B cell (primary cell): ENCODE measurements around the gene NDUFS6. TPM values are rescaled to one million over a fixed set of nuclear protein-coding genes. Genes with fewer than 3 reads are reported as not detected.

ENCODE experiments used
- ATAC-seq: fragments of 200-7000 bp; cut with Tn5 transposase; one replicate; pipeline ENCODE4 v1.10.0; 2021; ENCODE audit warnings: low read depth, mild to moderate bottlenecking, moderate number of reproducible peaks, moderate library complexity
- CTCF ChIA-PET: fragments of 350-600 bp; sonication (Branson Sonifier 250); formaldehyde crosslinking; loops from one replicate; lab custom pipeline; 2021; ENCODE audit warnings: antibody characterized with exemption, inconsistent platforms; lab: Charles Lee
- POLR2A ChIA-PET: fragments of 350-600 bp; sonication (Branson Sonifier 250); formaldehyde crosslinking; loops from one replicate; lab custom pipeline; 2021; ENCODE audit warnings: antibody characterized with exemption; lab: Charles Lee
- DNase-seq: peaks from one replicate; pipeline ENCODE4 v3.0.0; 2013
- H2AFZ ChIP-seq: 2 replicates; pipeline ENCODE4 v1.6.1; 2012; ENCODE audit warnings: mild to moderate bottlenecking, low read depth, low read length; ENCODE audit not compliant: insufficient read depth, poor library complexity, severe bottlenecking
- H3K27ac ChIP-seq, 2 donors: 1 replicate in 1 of 2; 2 replicates in 1 of 2; pipeline ENCODE4 v1.5.1; 2012 to 2013; ENCODE audit warnings: low read length in 2 of 2, mild to moderate bottlenecking in 2 of 2, moderate library complexity in 1 of 2
- H3K27me3 ChIP-seq, 4 experiments: fragments of 200-600 bp in 1 of 4; sonication (generic) in 1 of 4; replicated peaks in 1 of 4; 1 replicate in 2 of 4; 2 replicates in 2 of 4; pipeline versions ENCODE4 v1.6.1 to v1.7.0; 2013 to 2016; ENCODE audit warnings: low read length in 3 of 4, mild to moderate bottlenecking in 2 of 4, mixed read lengths in 1 of 4, moderate library complexity in 1 of 4; ENCODE audit not compliant: insufficient read depth in 4 of 4, control insufficient read depth in 3 of 4; ENCODE audit errors: control extremely low read depth in 1 of 4
- H3K36me3 ChIP-seq, 2 experiments: replicated peaks in 1 of 2; 1 replicate in 1 of 2; 2 replicates in 1 of 2; pipeline versions ENCODE4 v1.6.1 to v1.7.1; 2013; ENCODE audit warnings: low read length in 1 of 2; ENCODE audit not compliant: insufficient read depth in 2 of 2, control insufficient read depth in 1 of 2; ENCODE audit errors: control extremely low read depth in 1 of 2, extremely low read depth in 1 of 2
- H3K4me1 ChIP-seq, 2 donors: fragments of 200-600 bp in 1 of 2; sonication (generic) in 1 of 2; 1 replicate in 1 of 2; 2 replicates in 1 of 2; pipeline versions ENCODE4 v1.5.1 to v1.6.1; 2013 to 2017; ENCODE audit warnings: low read length in 2 of 2; ENCODE audit not compliant: control insufficient read depth in 2 of 2, insufficient read depth in 2 of 2
- H3K4me2 ChIP-seq: replicated peaks from 2 replicates; pipeline ENCODE3; 2012; ENCODE audit warnings: mild to moderate bottlenecking, low read depth, low read length; ENCODE audit not compliant: poor library complexity, severe bottlenecking
- H3K4me3 ChIP-seq, 5 experiments: fragments of 200-600 bp in 1 of 5; sonication (generic) in 1 of 5; 1 replicate in 3 of 5; 2 replicates in 2 of 5; pipeline versions ENCODE4 v1.5.1 to v1.7.0; 2011 to 2016; ENCODE audit warnings: low read length in 4 of 5, mild to moderate bottlenecking in 4 of 5, low read depth in 2 of 5, control low read depth in 1 of 5, moderate library complexity in 1 of 5; ENCODE audit not compliant: insufficient read depth in 1 of 5; ENCODE audit errors: control extremely low read depth in 1 of 5, extremely low read depth in 1 of 5
- H3K79me2 ChIP-seq: fragments of 200-600 bp; sonication (generic); one replicate; pipeline ENCODE4 v1.6.0; 2016; ENCODE audit warnings: low read length; ENCODE audit not compliant: control insufficient read depth, insufficient read depth
- H3K9ac ChIP-seq: fragments of 200-600 bp; sonication (generic); 2 replicates; pipeline ENCODE4 v1.6.1; 2017; ENCODE audit warnings: mild to moderate bottlenecking, low read length, moderate library complexity
- H3K9me3 ChIP-seq, 3 donors: one replicate each; pipeline versions ENCODE4 v1.6.1 to v1.7.1; 2013; ENCODE audit warnings: low read length in 2 of 3; ENCODE audit not compliant: control insufficient read depth in 2 of 3, insufficient read depth in 1 of 3; ENCODE audit errors: control extremely low read depth in 1 of 3
- H4K20me1 ChIP-seq: 2 replicates; pipeline ENCODE4 v1.6.0; 2012; ENCODE audit warnings: mild to moderate bottlenecking, low read length; ENCODE audit not compliant: insufficient read depth, control insufficient read depth, poor library complexity, severe bottlenecking
- H3K27ac Mint-ChIP-seq: one replicate; pipeline ENCODE4 v1.8.0; 2021; ENCODE audit warnings: mixed read lengths
- H3K27me3 Mint-ChIP-seq: one replicate; pipeline ENCODE4 v1.8.0; 2021; ENCODE audit warnings: mixed read lengths
- H3K4me1 Mint-ChIP-seq: one replicate; pipeline ENCODE4 v1.8.0; 2021; ENCODE audit warnings: mixed read lengths
- H3K4me3 Mint-ChIP-seq: one replicate; pipeline ENCODE4 v1.8.0; 2021; ENCODE audit warnings: mixed read lengths
- H3K9me3 Mint-ChIP-seq: one replicate; pipeline ENCODE4 v1.8.0; 2022; ENCODE audit warnings: mixed read lengths; ENCODE audit not compliant: insufficient read depth
- CTCF ChIP-seq: fragments of 200-600 bp; IDR thresholded peaks from one replicate; pipeline ENCODE4 v1.8.0; 2022; ENCODE audit warnings: antibody characterized with exemption, mild to moderate bottlenecking
- EZH2 ChIP-seq: IDR thresholded peaks from 2 replicates; pipeline ENCODE4 v1.6.1; 2012; ENCODE audit warnings: borderline replicate concordance, low read depth, mild to moderate bottlenecking, moderate library complexity, low read length; ENCODE audit not compliant: insufficient read depth, poor library complexity, severe bottlenecking
- WGBS: methylation state at CpG from one replicate; pipeline ENCODE4 v1.1.5; 2013; ENCODE audit warnings: missing lambda C conversion rate; ENCODE audit not compliant: insufficient coverage; 5-methylcytosine and 5-hydroxymethylcytosine counted together
- intact Hi-C: fragments of 100-400 bp; cut with micrococcal nuclease; formaldehyde crosslinking; loops from one replicate; pipeline ENCODE4 v1.10.0; 2022
- polyA plus RNA-seq: library from polyadenylated mRNA; depleted of rRNA; stranded (reverse); fragments of >200 nt; gene quantifications from 2 replicates; pipeline ENCODE4 v1.2.3, GENCODE V29; 2012
- total RNA-seq, 2 donors: library from RNA; stranded (reverse); fragments of 120-200 nt in 1 of 2; gene quantifications; 1 replicate in 1 of 2; 2 replicates in 1 of 2; pipeline versions ENCODE4 v1.2.3 to v1.2.4, GENCODE V29; 2013 to 2022

NDUFS6 gene
- total and polyA plus RNA-seq, 2 donors (not counting 1 experiment from before 2014, with no cell fraction given): 16.9 to 18.0 TPM

DNA sequence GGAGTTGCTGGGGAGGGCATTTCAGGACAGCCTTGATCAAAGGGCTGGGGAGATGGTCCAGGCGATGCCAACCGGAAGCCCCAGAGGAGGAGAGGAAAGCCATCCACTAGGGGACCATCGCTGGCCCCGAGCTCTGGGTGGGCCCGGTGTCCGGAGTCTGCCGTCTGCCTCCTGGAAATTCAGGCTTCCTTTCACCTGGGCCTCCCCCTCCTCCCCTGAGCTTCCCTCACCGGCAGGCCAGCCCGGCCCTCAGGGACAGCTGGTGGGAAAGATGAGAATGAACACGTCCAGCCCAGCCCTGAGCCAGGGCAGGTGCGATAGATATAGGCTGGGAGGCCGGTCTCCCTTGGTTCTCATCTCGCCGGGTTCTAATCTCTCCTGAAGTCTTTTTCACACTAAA, 64.3 kb downstream of the NDUFS6 start:
- no peaks in the 10 kb centered on the region for H3K79me2 ChIP-seq
- no peak for DNase-seq
- no peak for ATAC-seq
- peaks cover 32% of the 10 kb centered on the region for H3K27me3 Mint-ChIP-seq
- no peak overlapping the region for H2AFZ ChIP-seq
- TF ChIP-seq CTCF: no peak
- no peak for TF ChIP-seq EZH2
- no peak overlapping the region for H3K4me3 Mint-ChIP-seq
- no peaks in the 10 kb centered on the region for H4K20me1 ChIP-seq
- H3K9ac ChIP-seq: no peak overlapping the region
- no peaks in the 10 kb centered on the region for H3K4me1 ChIP-seq
- peaks cover 0 to 23% (median 3%) of the 10 kb centered on the region in 4 experiments for H3K27me3 ChIP-seq
- 93% methylated on average over 8 of the region's 14 CpGs for WGBS
- H3K9me3 ChIP-seq: peaks cover 0 to 9% (median 0%) of the 10 kb centered on the region in 3 donors
- POLR2A ChIA-PET: no interaction called here
- H3K27ac Mint-ChIP-seq: no peak overlapping the region
- intact Hi-C loops: no loop called here
- H3K4me2 ChIP-seq: no peak overlapping the region
- no peaks in the 10 kb centered on the region for H3K4me1 Mint-ChIP-seq
- no peaks in the 10 kb centered on the region for H3K36me3 ChIP-seq
- CTCF ChIA-PET: no interaction called here
- no peak overlapping the region for H3K4me3 ChIP-seq
- no peaks in the 10 kb centered on the region for H3K9me3 Mint-ChIP-seq
- H3K27ac ChIP-seq: no peak overlapping the region

Other genes starting within 250 kb of the NDUFS6 start
- 22.4 and 25.0 TPM in 2 replicates for gene MRPL36, start 1.6 kb upstream of the NDUFS6 start, total RNA-seq
- gene MRPL36, start 1.6 kb upstream of the NDUFS6 start, polyA plus RNA-seq: 10.2 and 12.5 TPM in 2 replicates
- not detected in 2 replicates for gene IRX4, start 81.5 kb downstream of the NDUFS6 start, total RNA-seq
- gene IRX4, start 81.5 kb downstream of the NDUFS6 start, polyA plus RNA-seq: not detected in 2 replicates